ENCODE measurements around the gene LAMA5.

The LAMA5 gene, protein sequence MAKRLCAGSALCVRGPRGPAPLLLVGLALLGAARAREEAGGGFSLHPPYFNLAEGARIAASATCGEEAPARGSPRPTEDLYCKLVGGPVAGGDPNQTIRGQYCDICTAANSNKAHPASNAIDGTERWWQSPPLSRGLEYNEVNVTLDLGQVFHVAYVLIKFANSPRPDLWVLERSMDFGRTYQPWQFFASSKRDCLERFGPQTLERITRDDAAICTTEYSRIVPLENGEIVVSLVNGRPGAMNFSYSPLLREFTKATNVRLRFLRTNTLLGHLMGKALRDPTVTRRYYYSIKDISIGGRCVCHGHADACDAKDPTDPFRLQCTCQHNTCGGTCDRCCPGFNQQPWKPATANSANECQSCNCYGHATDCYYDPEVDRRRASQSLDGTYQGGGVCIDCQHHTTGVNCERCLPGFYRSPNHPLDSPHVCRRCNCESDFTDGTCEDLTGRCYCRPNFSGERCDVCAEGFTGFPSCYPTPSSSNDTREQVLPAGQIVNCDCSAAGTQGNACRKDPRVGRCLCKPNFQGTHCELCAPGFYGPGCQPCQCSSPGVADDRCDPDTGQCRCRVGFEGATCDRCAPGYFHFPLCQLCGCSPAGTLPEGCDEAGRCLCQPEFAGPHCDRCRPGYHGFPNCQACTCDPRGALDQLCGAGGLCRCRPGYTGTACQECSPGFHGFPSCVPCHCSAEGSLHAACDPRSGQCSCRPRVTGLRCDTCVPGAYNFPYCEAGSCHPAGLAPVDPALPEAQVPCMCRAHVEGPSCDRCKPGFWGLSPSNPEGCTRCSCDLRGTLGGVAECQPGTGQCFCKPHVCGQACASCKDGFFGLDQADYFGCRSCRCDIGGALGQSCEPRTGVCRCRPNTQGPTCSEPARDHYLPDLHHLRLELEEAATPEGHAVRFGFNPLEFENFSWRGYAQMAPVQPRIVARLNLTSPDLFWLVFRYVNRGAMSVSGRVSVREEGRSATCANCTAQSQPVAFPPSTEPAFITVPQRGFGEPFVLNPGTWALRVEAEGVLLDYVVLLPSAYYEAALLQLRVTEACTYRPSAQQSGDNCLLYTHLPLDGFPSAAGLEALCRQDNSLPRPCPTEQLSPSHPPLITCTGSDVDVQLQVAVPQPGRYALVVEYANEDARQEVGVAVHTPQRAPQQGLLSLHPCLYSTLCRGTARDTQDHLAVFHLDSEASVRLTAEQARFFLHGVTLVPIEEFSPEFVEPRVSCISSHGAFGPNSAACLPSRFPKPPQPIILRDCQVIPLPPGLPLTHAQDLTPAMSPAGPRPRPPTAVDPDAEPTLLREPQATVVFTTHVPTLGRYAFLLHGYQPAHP (N-terminal part only)

DNA sequence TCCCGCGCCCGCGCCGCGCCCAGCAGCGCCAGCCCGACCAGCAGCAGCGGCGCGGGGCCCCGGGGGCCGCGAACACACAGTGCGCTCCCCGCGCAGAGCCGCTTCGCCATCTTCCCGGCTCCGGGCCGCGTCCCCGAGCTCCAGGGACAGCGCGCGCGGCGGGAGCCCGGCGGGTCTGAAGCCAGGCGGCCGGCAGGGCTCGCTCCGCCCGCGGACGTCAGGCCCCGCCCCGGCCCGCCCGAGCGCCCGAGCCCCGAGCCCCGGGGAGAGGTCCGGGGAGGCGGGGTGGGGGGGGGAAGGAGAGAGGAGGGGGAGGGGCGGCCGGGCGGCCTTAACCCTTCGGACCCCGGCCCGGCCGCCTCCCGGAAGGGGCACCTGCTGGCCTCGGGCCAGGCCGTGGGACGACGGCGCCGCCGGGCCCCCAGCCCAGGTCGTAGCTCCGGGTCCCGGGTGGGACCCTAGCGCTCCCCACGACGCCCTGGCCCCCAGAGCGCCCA lies at the start of gene LAMA5:
LAMA5 (minus strand) TSS at position 177 of the 497 bp plus-strand sequence; CDS start at position 110, 67 bp downstream.
- peak; percentile 83 for DNase-seq (ENCODE audit: low read depth)

DNA sequence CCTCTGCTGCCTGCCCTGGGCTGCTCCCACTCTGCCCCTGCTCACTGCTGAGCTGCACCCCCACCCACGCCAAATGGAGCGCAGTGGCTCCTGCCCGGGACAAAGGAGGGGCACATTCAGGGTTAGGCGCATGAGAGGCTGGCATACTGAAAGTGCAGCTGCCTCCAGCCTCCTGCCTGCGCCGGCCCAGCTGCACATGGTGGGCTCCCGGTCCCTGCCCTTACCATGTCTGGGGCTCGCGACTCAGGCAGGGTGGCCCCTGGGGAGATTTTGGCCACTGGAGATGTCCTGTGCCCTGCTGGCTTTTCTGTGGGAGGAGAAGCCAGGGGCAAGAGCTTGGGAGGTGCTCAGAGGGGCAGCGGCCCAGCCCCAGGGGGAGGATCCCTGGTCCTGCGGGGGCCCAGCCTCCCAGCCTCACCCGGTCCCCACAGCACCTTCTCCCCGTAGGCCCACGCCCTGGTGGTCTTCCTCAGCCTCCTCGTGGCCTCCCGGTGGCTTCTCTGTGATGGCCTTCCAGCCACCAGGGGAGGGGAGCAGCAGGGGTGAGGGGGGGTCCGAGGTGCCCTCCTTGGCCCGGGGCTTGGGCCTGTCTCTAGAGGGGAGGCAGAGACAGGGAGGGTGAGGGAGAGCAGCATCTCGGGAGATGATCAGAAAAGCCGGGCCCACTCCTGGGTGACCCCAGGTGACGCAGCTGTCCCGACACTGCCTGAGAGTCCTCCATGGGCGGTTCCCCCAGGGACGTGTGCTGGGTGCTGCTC lies 48.4 kb upstream of the LAMA5 start:
- no peak overlapping the region for H3K4me3 ChIP-seq (ENCODE audit: low read length)
- no peak overlapping the region for H3K9ac ChIP-seq (ENCODE audit: low read length)
- no peak for DNase-seq (ENCODE audit: low read depth)
- no peaks in the 10 kb centered on the region for H3K9me3 ChIP-seq (ENCODE audit: control insufficient read depth, low read length)
- H3K36me3 ChIP-seq (ENCODE audit: control insufficient read depth, insufficient read depth, low read length, severe bottlenecking) = no peaks in the 10 kb centered on the region
- peaks cover 39% of the 10 kb centered on the region for H3K27me3 ChIP-seq (replicated peaks; ENCODE audit: control insufficient read depth, insufficient read depth, low read length)
- no peaks in the 10 kb centered on the region for H3K4me1 ChIP-seq (ENCODE audit: control insufficient read depth, insufficient read depth, low read length)

More for the DNA sequence above, at the start of gene LAMA5:
- H3K9ac ChIP-seq (ENCODE audit: low read length) = peak within 1 kb of the TSS; percentile 68
- H3K9me3 ChIP-seq (ENCODE audit: control insufficient read depth, low read length) = no peaks in the 10 kb centered on the region
- H3K27me3 ChIP-seq (replicated peaks; ENCODE audit: control insufficient read depth, insufficient read depth, low read length) = no peaks in the 10 kb centered on the region
- H3K4me1 ChIP-seq (ENCODE audit: control insufficient read depth, insufficient read depth, low read length) = peaks cover 38% of the 10 kb centered on the region
- peak within 1 kb of the TSS; percentile 76 for H3K4me3 ChIP-seq (ENCODE audit: low read length)
- no peaks in the 10 kb centered on the region for H3K36me3 ChIP-seq (ENCODE audit: control insufficient read depth, insufficient read depth, low read length, severe bottlenecking)

DNA sequence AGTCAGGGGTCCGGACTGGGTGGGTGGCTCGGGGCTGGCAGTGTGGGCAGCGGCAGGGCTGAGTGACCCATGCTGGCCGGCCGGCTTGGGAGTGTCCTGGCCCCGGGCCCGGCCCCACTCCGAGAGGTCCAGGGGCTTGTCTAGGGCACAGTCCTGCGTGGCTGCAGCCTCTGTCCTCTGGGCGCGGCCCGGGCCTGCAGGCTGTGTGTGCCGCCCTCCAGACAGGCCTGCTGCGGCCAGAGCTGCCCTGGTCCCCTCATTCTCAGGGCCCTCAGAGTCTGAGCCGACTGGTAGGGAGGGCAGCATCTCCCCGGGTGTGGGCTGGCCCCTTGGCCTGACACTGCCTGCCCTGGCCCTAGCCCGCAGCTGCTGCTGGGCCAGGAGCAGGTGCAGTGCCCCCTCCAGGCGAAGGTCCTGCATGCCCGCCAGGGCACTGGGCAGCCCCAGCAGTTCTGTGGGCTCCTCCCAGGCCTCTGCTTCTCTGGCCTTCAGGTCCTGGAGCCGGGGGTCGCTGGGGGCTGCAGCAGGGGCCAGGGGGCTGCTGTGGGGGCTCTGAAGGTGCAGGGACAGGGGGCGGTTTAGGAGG lies 46.9 kb upstream of the LAMA5 start:
- Histone ChIP-seq H3K9me3 (ENCODE audit: control insufficient read depth, low read length) (no peaks in the 10 kb centered on the region), H3K36me3 (ENCODE audit: control insufficient read depth, insufficient read depth, low read length, severe bottlenecking) (no peaks in the 10 kb centered on the region), H3K27me3 (replicated peaks; ENCODE audit: control insufficient read depth, insufficient read depth, low read length) (peaks cover 28% of the 10 kb centered on the region), H3K9ac (ENCODE audit: low read length) (no peak overlapping the region), H3K4me3 (ENCODE audit: low read length) (no peak overlapping the region), H3K4me1 (ENCODE audit: control insufficient read depth, insufficient read depth, low read length) (no peaks in the 10 kb centered on the region)
- DNase-seq (ENCODE audit: low read depth) = no peak

DNA sequence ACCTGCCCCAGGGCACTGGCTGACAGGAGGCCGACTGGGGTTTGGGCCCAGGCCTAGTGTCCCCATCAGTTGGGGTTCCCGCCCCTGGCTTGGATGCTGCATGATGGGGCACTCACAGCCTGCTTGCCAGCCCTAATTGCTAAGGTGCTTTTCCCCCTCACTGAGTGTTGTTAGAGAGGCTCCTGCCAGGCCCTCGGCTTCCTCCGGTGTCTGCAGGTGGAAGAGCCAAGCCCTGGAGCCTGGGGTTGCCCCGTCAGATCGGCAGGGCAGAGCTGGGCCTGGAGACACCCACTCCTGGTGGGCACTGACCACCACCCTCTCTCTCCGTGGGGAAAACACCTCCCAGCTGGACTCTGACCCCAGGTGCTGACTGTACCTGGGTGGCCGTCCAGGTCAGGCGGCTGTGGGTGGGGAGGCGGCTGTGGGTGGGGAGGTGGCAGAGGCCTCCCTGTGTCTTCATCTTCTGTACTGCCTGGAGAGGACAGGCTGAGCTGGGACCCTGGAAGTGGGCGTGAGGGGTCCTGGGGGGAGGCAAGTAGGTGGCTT lies 46.0 kb upstream of the LAMA5 start:
- H3K9me3 ChIP-seq (ENCODE audit: control insufficient read depth, low read length) = no peaks in the 10 kb centered on the region
- peaks cover 24% of the 10 kb centered on the region for H3K27me3 ChIP-seq (replicated peaks; ENCODE audit: control insufficient read depth, insufficient read depth, low read length)
- no peaks in the 10 kb centered on the region for H3K4me1 ChIP-seq (ENCODE audit: control insufficient read depth, insufficient read depth, low read length)
- no peaks in the 10 kb centered on the region for H3K36me3 ChIP-seq (ENCODE audit: control insufficient read depth, insufficient read depth, low read length, severe bottlenecking)
- no peak overlapping the region for H3K9ac ChIP-seq (ENCODE audit: low read length)
- DNase-seq (ENCODE audit: low read depth) = no peak
- H3K4me3 ChIP-seq (ENCODE audit: low read length) = no peak overlapping the region

DNA sequence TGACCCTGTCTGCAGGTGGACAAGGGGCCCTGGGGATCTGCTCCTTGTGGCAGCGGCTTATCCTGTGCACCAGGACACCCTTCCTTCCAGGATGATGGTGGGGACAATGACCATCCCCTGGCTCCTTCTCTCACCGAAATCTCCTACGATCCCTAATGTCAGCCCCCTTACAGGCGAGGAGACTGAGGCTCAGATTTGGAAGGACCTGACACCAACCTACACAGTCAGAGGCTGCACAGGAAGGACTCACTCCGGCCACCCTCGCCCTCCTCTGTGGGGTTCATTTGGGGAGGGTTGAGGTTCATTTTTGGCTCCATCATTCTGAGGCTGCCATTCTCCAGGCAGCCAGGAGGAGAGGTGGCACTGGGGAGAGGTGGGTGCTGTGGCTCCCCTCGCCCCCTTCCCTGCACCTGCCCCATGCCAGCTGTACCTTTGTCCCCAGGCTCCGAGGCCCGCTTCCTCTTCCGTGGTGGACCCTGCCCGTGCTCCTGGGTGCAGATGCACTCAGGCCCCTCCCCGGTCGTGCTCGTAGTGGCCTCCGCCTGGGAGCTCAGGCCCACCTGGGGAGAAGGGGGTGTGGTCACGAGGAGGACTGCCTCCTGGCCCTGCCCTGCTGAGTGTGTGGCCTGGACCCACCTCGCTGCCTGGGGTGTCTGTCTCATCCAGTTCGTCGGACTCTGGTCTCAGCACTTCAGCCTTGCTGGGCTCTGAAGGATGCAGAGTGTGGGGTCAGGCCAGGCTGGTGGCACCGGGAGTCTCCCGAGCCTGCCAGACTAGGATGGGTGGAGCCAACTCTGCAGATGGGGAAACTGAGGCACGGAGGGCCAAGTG lies 45.3 kb upstream of the LAMA5 start:
- Histone ChIP-seq H3K36me3 (ENCODE audit: control insufficient read depth, insufficient read depth, low read length, severe bottlenecking) (no peaks in the 10 kb centered on the region), H3K4me1 (ENCODE audit: control insufficient read depth, insufficient read depth, low read length) (no peaks in the 10 kb centered on the region), H3K27me3 (replicated peaks; ENCODE audit: control insufficient read depth, insufficient read depth, low read length) (peaks cover 28% of the 10 kb centered on the region), H3K9ac (ENCODE audit: low read length) (no peak overlapping the region), H3K9me3 (ENCODE audit: control insufficient read depth, low read length) (no peaks in the 10 kb centered on the region), H3K4me3 (ENCODE audit: low read length) (no peak overlapping the region)
- no peak for DNase-seq (ENCODE audit: low read depth)

DNA sequence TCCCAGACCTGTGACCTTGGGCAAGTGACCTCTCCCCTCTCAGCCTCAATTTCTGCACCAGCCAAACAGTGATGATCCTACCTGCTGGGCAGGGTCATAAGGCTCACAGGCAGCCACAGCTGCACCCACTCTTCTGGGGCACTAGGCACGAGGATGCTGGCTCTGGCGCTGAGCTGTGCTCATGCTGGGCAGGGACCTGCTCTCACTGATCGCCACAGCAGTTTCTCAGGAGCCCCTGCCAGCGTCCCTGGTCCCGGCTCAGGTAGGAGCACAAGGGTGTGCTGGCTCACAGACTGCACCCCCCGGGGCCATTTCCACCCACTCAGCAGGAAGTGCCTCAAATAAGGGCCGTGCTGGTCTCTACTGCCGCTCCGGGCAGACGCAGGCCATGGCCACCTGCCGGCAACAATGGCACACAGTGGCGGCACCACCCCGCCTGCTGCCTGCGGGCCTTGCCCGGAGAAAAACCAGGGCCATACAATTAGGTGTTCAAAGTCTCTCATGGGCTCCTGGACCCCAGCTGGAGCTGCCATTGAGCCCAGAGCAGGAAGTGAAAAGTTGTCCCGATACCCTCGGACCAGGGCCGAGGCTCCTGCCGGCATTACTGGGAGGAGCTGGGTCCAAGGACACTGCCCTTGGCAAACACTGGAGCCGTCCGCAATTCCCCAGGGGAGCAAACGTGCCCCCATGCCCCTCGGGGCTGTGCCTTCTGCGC lies 44.5 kb upstream of the LAMA5 start:
- H3K36me3 ChIP-seq (ENCODE audit: control insufficient read depth, insufficient read depth, low read length, severe bottlenecking) = no peaks in the 10 kb centered on the region
- peaks cover under 1% of the 10 kb centered on the region for H3K4me1 ChIP-seq (ENCODE audit: control insufficient read depth, insufficient read depth, low read length)
- no peak for DNase-seq (ENCODE audit: low read depth)
- H3K4me3 ChIP-seq (ENCODE audit: low read length) = no peak overlapping the region
- H3K27me3 ChIP-seq (replicated peaks; ENCODE audit: control insufficient read depth, insufficient read depth, low read length) = peaks cover 21% of the 10 kb centered on the region
- no peaks in the 10 kb centered on the region for H3K9me3 ChIP-seq (ENCODE audit: control insufficient read depth, low read length)
- H3K9ac ChIP-seq (ENCODE audit: low read length) = no peak overlapping the region

DNA sequence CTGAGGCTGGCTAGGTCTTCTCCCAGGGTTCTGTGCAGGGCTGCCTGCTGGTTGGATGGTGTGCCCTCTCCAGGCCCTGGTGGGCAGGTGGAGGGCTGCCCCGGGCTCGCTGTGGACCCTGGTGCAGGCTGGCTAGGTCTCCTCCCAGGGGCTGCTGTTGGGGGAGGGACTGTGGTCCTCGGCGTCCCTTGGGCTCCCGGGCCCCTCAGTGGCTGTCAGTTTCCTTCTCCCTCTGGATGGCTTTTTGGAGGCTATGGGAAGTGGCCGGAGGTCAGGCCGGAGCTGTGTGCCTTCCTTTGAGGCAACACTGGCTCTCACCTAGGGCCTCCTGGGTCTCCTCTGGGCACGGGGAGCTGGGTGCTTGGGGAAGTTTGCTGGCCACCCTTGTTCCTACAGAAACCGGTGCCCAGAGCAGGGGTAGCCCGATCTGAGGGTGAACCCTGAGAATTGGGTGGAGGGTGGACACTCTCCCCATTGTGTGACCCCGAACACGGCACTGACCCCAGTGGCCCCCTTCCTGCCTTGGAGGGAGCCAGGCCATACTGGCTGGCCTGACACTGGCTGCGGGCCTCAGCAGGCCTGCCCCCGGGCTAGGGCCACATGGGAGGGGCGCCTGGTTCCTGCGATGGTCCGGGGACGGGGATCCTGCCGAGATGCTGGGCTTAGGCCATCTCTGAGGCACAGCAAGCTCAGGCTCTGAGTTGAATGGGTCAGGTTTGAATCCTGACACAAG lies 43.8 kb upstream of the LAMA5 start:
- peaks cover 8% of the 10 kb centered on the region for H3K4me1 ChIP-seq (ENCODE audit: control insufficient read depth, insufficient read depth, low read length)
- H3K36me3 ChIP-seq (ENCODE audit: control insufficient read depth, insufficient read depth, low read length, severe bottlenecking) = no peaks in the 10 kb centered on the region
- H3K9me3 ChIP-seq (ENCODE audit: control insufficient read depth, low read length) = no peaks in the 10 kb centered on the region
- H3K4me3 ChIP-seq (ENCODE audit: low read length) = no peak overlapping the region
- H3K27me3 ChIP-seq (replicated peaks; ENCODE audit: control insufficient read depth, insufficient read depth, low read length) = peaks cover 21% of the 10 kb centered on the region
- no peak for DNase-seq (ENCODE audit: low read depth)
- H3K9ac ChIP-seq (ENCODE audit: low read length) = no peak overlapping the region

DNA sequence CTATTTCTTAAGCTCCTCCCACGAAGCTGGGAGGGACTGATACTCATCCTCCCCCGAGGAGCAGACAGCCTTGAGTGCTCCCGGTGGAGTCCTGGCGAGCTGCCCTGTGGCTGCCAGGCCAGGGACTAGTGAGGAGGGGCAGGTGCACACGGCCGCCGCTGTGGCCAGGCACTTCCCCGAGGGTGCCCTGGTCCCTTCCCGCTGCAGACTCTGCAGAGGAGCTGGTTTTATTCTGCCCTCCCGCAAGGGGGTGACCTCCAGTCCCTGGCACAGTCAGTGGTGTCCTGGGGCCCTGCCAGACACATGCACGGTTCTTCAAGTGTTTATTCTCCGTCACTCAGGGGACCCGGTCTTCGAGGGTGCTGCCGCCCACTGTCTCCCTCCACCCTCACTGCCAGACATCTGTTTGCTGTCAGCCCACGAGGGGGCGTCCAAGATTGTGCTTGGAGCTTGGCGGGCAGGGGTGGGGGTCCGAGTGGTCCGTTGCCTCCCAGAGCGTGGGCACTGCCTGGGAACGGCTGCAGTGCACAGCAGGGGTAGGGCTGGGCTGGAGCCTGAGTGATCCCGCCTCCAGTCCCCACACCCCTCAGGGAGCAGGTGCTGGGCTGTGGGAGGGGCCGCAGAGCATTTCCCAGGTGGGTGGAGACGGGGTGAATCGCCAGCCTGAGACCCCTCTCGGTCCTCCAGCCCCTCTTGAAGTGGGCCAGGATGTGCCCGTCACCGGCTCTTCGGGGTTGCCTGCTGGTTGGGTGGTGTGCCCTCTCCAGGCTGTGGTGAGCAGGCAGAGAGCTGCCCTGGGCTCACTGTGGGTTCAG lies 43.0 kb upstream of the LAMA5 start:
- peak; percentile 56 for DNase-seq (ENCODE audit: low read depth)
- Histone ChIP-seq H3K4me3 (ENCODE audit: low read length) (no peak overlapping the region), H3K9me3 (ENCODE audit: control insufficient read depth, low read length) (no peaks in the 10 kb centered on the region), H3K27me3 (replicated peaks; ENCODE audit: control insufficient read depth, insufficient read depth, low read length) (peaks cover 21% of the 10 kb centered on the region), H3K4me1 (ENCODE audit: control insufficient read depth, insufficient read depth, low read length) (peaks cover 9% of the 10 kb centered on the region), H3K9ac (ENCODE audit: low read length) (no peak overlapping the region), H3K36me3 (ENCODE audit: control insufficient read depth, insufficient read depth, low read length, severe bottlenecking) (no peaks in the 10 kb centered on the region)
